ENCODE results near the gene MAN1A1.

- TF ChIP-seq POLR2AphosphoS5 (IDR thresholded peaks at IDR 0.05; ENCODE audit: low read depth, low read length) (no peak), TAF1 (IDR thresholded peaks at IDR 0.05; ENCODE audit: borderline replicate concordance, insufficient read depth, low read length) (no peak), REST (IDR thresholded peaks at IDR 0.05; ENCODE audit: insufficient read depth in 1 of 2, low read depth in 2 of 2, low read length in 2 of 2) (no peak)
These were observed 219.5 kb downstream of the MAN1A1 start for GRCh38 chr6:119129968-119130484.
